Inflammatory macrophage treated with lipopolysaccharide for 4 hours (primary cell): Measurements from ENCODE around the gene TMEM63C.

Experiments
- DNase-seq: peaks from one replicate; pipeline ENCODE4 v3.0.0-alpha.2; 2020

TMEM63C gene

GRCh38 chr14:77199590-77199989 lies 18.0 kb downstream of the TMEM63C start:
- DNase-seq = no peak

GRCh38 chr14:77200406-77200985 lies 18.9 kb downstream of the TMEM63C start:
- no peak for DNase-seq

GRCh38 chr14:77201696-77202095 lies 20.1 kb downstream of the TMEM63C start:
- DNase-seq = no peak

- DNase-seq = no peak
These were observed 22.2 kb downstream of the TMEM63C start for GRCh38 chr14:77203611-77204458.

DNA sequence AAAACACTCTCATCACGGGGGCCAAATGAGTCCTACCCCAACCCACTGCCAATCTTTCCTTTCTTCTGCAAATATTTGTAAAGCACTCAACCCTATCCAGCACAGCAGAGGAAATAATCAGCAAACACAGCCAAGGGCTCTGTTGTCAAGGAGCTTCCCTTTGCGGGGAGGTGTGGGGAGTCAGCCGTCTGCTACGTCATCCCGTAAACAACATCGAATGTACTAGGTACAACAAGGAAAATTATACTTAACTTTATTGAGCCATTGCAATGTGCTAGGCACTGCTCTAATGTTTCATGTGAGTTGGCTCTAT lies 22.8 kb downstream of the TMEM63C start:
- no peak for DNase-seq

- no peak for DNase-seq
These were observed 23.3 kb downstream of the TMEM63C start for GRCh38 chr14:77204907-77205306.

- DNase-seq = no peak
These were observed 24.0 kb downstream of the TMEM63C start for GRCh38 chr14:77205566-77205965.

GRCh38 chr14:77206261-77206824 lies 24.7 kb downstream of the TMEM63C start:
- no peak for DNase-seq

- DNase-seq = no peak
These were observed 25.3 kb downstream of the TMEM63C start for GRCh38 chr14:77206877-77207389.

DNA sequence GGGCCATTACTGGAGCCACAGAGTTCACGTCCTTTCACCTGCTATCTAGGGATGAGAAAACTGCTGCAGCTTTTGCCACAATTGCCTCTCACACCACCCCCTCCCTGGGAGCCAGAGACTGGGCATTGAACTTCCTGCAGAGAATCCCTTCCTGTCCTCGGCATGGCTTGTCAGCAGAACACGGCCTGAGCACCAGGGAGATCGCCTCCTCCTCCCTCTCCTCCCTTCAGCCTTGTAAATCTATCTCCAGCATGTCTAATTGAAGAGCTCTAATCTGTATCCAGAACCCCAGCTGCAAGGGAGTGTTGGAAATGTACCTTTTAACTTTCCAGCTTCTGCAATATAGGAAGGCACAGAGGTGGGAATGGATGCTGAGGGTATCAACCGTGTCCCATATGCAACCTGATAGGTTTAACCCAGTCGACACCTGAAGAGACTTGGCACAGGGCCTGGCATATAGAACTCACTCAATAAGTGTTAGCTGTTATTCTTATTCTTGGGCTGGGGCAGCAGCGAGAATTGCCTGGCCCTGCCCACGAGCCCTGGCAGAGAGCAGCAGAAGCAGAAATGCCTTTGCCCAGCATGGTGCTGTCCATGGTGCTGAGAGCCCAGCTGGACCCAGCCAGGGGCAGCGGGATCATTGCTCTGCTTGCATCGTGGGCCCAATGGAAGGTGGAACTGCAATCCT lies 26.8 kb downstream of the TMEM63C start:
- peak; percentile 49 for DNase-seq

DNA sequence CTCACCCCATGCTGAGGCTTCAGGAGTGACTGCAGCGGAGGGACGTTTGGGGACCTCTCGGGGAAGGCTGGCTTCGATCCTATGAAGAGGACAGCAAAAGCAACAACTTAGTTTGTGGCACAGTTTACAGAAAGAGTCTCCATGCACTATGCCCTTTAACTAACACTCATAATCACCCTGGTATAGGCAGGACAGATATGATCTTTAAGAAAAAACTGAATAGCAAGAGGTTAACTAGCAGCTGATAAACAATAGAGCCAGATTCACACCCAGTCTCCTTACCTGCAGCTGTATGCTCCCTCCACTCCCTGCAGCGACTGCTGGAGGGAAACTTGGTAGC lies 27.4 kb downstream of the TMEM63C start:
- DNase-seq = no peak

DNA sequence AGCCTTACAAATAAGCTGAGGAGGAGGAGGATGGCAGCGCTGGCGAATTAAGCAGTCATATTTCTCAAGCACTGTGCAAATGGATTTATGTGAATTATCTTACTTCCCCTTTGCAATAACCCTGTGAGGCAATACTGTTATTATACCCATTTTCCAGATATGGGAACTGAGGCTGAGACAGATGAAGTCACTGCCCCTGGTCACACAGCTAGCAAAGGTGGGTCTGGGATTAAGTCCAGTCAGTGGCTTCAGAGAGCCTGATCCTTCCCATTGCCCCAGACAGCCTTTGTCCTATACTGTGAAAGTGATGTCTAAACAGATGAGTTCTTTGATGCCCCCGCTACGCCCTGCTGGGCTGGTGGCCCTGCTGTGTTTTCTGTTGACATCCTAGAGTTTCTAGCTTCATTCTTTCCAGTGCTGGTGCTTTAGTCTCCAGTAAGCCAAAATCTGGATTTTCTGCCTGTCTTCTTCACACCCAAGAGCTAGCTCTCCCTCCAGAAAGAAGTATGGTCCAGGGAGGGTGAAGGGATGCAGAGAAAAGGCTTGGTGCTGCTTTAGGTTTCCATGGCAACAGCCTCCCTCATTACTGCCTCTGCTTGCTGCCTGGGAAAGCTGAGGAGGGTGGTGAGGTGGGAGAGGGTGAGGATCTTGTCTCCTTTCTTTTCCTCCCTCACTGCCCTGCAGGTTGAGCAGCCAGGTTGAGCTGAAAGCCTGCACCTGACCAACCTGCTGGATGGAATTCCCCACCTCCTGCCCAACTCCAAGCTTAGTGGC lies 30.7 kb downstream of the TMEM63C start:
- no peak for DNase-seq

- peak; percentile 47 for DNase-seq
These were observed 31.5 kb downstream of the TMEM63C start for GRCh38 chr14:77212943-77213678.

GRCh38 chr14:77213679-77214016 lies 32.0 kb downstream of the TMEM63C start:
- DNase-seq = no peak

GRCh38 chr14:77214216-77214615 lies 32.6 kb downstream of the TMEM63C start:
- no peak for DNase-seq

GRCh38 chr14:77217551-77217950 lies 36.0 kb downstream of the TMEM63C start:
- DNase-seq = no peak

DNA sequence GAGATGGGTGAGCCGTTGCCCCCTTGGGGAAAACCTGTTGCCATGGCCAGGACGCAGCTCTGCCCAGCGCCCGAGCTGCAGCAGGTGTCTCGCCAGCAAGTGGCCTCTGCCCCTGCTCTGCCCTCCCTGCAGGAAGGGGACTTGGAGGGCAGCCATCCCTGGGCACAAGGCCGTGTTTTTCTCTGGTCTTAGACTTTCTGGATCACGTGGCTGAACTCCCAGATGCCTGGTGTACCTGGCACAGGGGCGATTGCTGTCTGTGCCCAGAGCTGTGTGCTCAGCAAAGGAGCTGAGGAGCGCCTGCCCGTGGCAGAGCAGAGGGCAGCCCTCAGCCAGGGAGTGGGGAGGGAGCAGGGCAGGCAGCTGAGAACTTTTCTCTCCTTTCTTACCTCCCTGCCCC lies 38.0 kb downstream of the TMEM63C start:
- DNase-seq = no peak

GRCh38 chr14:77220246-77221017 lies 38.8 kb downstream of the TMEM63C start:
- no peak for DNase-seq

DNA sequence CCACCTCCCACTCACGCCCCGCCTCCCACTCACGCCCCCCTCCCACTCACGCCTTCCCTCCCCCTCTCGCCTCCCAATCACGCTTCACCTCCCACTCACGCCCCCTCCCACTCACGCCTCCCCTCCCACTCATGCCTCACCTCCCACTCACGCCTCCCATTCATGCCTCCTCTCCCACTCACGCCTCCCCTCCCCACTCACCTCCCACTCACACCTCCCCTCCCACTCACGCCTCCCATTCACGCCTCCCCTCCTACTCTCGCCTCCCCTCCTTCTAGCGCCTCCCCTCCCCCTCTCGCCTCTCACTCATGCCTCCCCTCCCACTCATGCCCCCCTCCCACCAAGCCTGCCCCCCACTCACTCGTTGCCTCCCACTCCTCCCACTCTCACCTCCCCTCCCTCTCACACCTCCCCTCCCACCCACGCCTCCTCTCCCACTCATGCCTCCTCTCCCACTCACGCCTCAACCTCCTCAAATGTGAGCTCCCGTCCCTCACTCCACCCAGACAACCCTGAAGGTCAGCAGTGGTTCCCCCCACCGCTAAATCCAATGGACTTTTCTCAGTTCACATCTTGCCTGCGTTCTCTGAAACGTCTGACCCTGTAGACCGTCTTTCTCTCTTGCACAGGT lies 39.8 kb downstream of the TMEM63C start:
- no peak for DNase-seq

- DNase-seq = no peak
These were observed 41.1 kb downstream of the TMEM63C start for GRCh38 chr14:77222546-77223225.
